ENCODE data around the gene KSR2.

Gene KSR2

GRCh38 chr12:117845271-117845904, 123.4 kb downstream of the KSR2 start:
- DNase-seq (ENCODE audit: insufficient read length, low spot score), result no peak
- no peak for FAIRE-seq
- TF ChIP-seq CTCF (IDR thresholded peaks at IDR 0.05; ENCODE audit: insufficient read depth, missing control alignments), result no peak

- no peak for DNase-seq (ENCODE audit: insufficient read length, low spot score)
- FAIRE-seq, result no peak
- no peak for TF ChIP-seq CTCF (IDR thresholded peaks at IDR 0.05; ENCODE audit: insufficient read depth, missing control alignments)
These were observed 124.5 kb downstream of the KSR2 start for GRCh38 chr12:117844114-117844830.

GRCh38 chr12:117842630-117843029, 126.2 kb downstream of the KSR2 start:
- no peak for TF ChIP-seq CTCF (IDR thresholded peaks at IDR 0.05; ENCODE audit: insufficient read depth, missing control alignments)
- FAIRE-seq, result no peak
- DNase-seq (ENCODE audit: insufficient read length, low spot score), result no peak

- DNase-seq (ENCODE audit: insufficient read length, low spot score) (no peak), FAIRE-seq (no peak)
- TF ChIP-seq CTCF (IDR thresholded peaks at IDR 0.05; ENCODE audit: insufficient read depth, missing control alignments), result no peak
These were observed 126.6 kb downstream of the KSR2 start for GRCh38 chr12:117842220-117842619.

GRCh38 chr12:117837737-117838050, 131.1 kb downstream of the KSR2 start:
- DNase-seq (ENCODE audit: insufficient read length, low spot score) (no peak), FAIRE-seq (no peak)

GRCh38 chr12:117836999-117837736, 131.6 kb downstream of the KSR2 start:
- TF ChIP-seq CTCF (IDR thresholded peaks at IDR 0.05; ENCODE audit: insufficient read depth, missing control alignments), result peak; percentile 98
- DNase-seq (ENCODE audit: insufficient read length, low spot score), result peak; percentile 61
- FAIRE-seq, result peak; percentile 89

More at GRCh38 chr12:117837737-117838050, 131.1 kb downstream of the KSR2 start:
- TF ChIP-seq CTCF (IDR thresholded peaks at IDR 0.05; ENCODE audit: insufficient read depth, missing control alignments), result no peak

Measured in D721Med (cell line).